Suprapubic skin (tissue), 4 donors: ENCODE measurements around the gene ZNF614.

Source experiments
- EP300 ChIP-seq: sonication (generic); formaldehyde crosslinking; IDR thresholded peaks from one replicate; pipeline ENCODE4 v1.6.1; 2017; ENCODE audit warnings: antibody characterized with exemption
- POLR2AphosphoS5 ChIP-seq, 3 donors: sonication (generic); formaldehyde crosslinking; IDR thresholded peaks; one replicate each; pipeline ENCODE4 v1.6.1; 2017; ENCODE audit warnings: antibody characterized with exemption in 3 of 3

GRCh38 chr19:52028780-52029123, 573 bp upstream of the ZNF614 start:
- TF ChIP-seq EP300 (no peak), POLR2AphosphoS5 (IDR thresholded peaks at IDR 0.05) (no peak)
